Lung (tissue), 12 donors: ENCODE data around the gene THEM4. TPM values are rescaled to one million over a fixed set of nuclear protein-coding genes. Genes with fewer than 3 reads are reported as not detected.
A peak's percentile ranks its signal among the peaks of the same experiment; 100 is the strongest.
"Not testable (repeated sequence)": the region's sequence is repeated elsewhere in the genome, so short reads cannot be mapped to it uniquely, and the experiment has no call there.

Source experiments
- ATAC-seq: fragments of 200-7000 bp; cut with Tn5 transposase; one replicate; pipeline ENCODE4 v1.9.1; 2020; ENCODE audit warnings: moderate number of reproducible peaks; ENCODE audit not compliant: insufficient read depth, low FRiP score
- DNase-seq, 3 donors: peaks; one replicate each; pipeline ENCODE4 v3.0.0-alpha.2; 2013 to 2017
- H3K27ac ChIP-seq, 2 donors: one replicate each; pipeline ENCODE4 v1.5.1; 2013; ENCODE audit warnings: mild to moderate bottlenecking in 2 of 2, moderate library complexity in 2 of 2, control low read depth in 1 of 2, inconsistent platforms in 1 of 2, low read depth in 1 of 2, low read length in 1 of 2
- H3K27me3 ChIP-seq, 3 donors: one replicate each; pipeline ENCODE4 v1.5.1; 2013; ENCODE audit warnings: low read length in 2 of 3; ENCODE audit not compliant: control insufficient read depth in 3 of 3, insufficient read depth in 3 of 3
- H3K36me3 ChIP-seq, 4 donors: one replicate each; pipeline ENCODE4 v1.5.1; 2013; ENCODE audit warnings: low read length in 4 of 4, mild to moderate bottlenecking in 1 of 4, moderate library complexity in 1 of 4; ENCODE audit not compliant: control insufficient read depth in 4 of 4, insufficient read depth in 4 of 4
- H3K4me1 ChIP-seq, 5 donors: one replicate each; pipeline ENCODE4 v1.5.1; 2013; ENCODE audit warnings: low read length in 5 of 5, mild to moderate bottlenecking in 2 of 5, moderate library complexity in 1 of 5; ENCODE audit not compliant: control insufficient read depth in 5 of 5, insufficient read depth in 5 of 5
- H3K4me3 ChIP-seq: one replicate; pipeline ENCODE4 v1.5.1; 2013; ENCODE audit warnings: mild to moderate bottlenecking, control low read depth, moderate library complexity
- H3K9ac ChIP-seq, 2 donors: one replicate each; pipeline ENCODE4 v1.5.1; 2013; ENCODE audit warnings: low read length in 2 of 2, control low read depth in 1 of 2; ENCODE audit not compliant: insufficient read depth in 1 of 2
- H3K9me3 ChIP-seq, 4 donors: one replicate each; pipeline ENCODE4 v1.5.1; 2013; ENCODE audit warnings: low read length in 3 of 4, mild to moderate bottlenecking in 1 of 4, moderate library complexity in 1 of 4; ENCODE audit not compliant: control insufficient read depth in 4 of 4, insufficient read depth in 3 of 4
- WGBS, 2 donors: extraction: QIAGEN DNeasy Blood & Tissue Kit; methylation state at CpG; one replicate each; pipeline ENCODE4 v1.1.7; 2013; 5-methylcytosine and 5-hydroxymethylcytosine counted together
- polyA plus RNA-seq, 2 donors: library from polyadenylated mRNA; stranded (reverse); fragments of 200-250 nt; gene quantifications; one replicate each; pipeline ENCODE4 v1.2.1, GENCODE V29; 2013
- total RNA-seq, 2 donors: library from RNA; depleted of rRNA in 1 of 2; stranded (reverse); fragments of >200 nt in 1 of 2; gene quantifications; one replicate each; pipeline ENCODE4 v1.2.1, GENCODE V29; 2014 to 2021
- TF ChIP-seq, protein P1 (sequence below): IDR thresholded peaks from 2 replicates; pipeline ENCODE4 v1.5.1; 2012; ENCODE audit warnings: mild to moderate bottlenecking; ENCODE audit errors: control extremely low read depth, extremely low read depth
- donor health status: control.
- donor health status: control.
- donor health status: Bipolar disorder and iron deficiency.
- donor health status: healthy.
- donor health status: DM: yes; HTN: yes; CAD: no.

The THEM4 gene
- total and polyA plus RNA-seq, 4 donors, result 10.3 to 15.7 (median 13.6) TPM

DNA sequence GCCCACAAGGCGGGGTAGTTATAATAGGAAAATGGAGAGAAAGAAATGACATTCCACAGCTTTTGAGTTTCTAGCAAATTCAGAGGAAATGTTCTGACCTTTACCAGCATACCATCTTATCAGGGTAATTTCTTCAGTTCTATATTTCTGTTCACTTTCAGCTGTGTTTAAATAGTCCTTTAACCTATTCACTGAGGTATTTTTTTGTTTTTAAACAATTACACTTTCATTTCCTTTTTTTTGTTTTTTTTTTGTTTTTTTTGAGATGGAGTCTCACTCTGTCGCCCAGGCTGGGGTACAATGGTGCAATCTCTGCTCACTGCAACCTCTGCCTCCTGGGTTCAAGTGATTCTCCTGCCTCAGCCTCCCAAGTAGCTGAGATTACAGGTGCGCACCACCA, 24.9 kb downstream of the THEM4 start:
- H3K9me3 ChIP-seq, H3K4me1 ChIP-seq, ATAC-seq, H3K27me3 ChIP-seq, H3K36me3 ChIP-seq, H3K9ac ChIP-seq, H3K27ac ChIP-seq, DNase-seq, H3K4me3 ChIP-seq: not testable (repeated sequence)
- 96 to 98% methylated on average over 3 of the region's 3 CpGs for WGBS, 2 donors

DNA sequence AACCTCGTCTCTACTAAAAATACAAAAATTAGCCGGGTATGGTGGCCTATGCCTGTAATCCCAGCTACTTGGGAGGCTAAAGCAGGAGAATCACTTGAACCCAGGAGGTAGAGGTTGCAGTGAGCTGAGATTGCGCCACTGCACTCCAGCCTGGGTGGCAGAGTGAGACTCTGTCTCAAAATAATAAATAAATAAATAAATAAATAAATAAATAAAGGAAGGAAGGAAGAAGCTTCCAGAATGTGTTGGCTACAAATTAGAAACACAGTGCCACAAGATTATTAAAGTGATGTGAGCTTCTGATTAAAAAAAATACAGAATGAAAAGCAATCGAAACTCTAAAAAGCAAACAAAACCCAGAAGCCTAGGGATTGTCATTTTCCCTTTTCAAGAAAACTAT, 25.4 kb downstream of the THEM4 start:
- ATAC-seq, H3K9ac ChIP-seq, DNase-seq, H3K27ac ChIP-seq, H3K4me1 ChIP-seq, H3K27me3 ChIP-seq, H3K36me3 ChIP-seq, H3K4me3 ChIP-seq, H3K9me3 ChIP-seq: not testable (repeated sequence)
- WGBS, 2 donors, result 97 to 98% methylated on average over 4 of the region's 4 CpGs

DNA sequence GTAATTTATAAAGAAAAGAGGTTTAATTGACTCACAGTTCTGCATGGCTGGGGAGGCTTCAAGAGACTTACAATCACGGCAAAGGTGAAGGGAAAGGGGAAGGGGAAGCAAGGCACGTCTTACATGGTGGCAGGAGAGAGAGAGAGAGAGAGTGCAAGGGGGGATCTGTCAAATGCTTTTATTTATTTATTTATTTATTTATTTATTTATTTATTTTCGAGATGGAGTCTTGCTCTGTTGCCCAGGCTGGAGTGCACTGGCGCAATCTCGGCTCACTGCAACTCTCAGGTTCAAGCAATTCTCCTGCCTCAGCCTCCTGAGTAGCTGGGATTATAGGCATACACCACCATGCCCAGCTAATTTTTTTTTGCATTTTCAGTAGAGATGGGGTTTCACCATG, 26.4 kb downstream of the THEM4 start:
- not testable (repeated sequence) for H3K36me3 ChIP-seq, H3K9me3 ChIP-seq, H3K9ac ChIP-seq, ATAC-seq, H3K4me1 ChIP-seq, H3K4me3 ChIP-seq, H3K27ac ChIP-seq, H3K27me3 ChIP-seq, DNase-seq
- 88 to 91% methylated on average over 5 of the region's 5 CpGs for WGBS, 2 donors

DNA sequence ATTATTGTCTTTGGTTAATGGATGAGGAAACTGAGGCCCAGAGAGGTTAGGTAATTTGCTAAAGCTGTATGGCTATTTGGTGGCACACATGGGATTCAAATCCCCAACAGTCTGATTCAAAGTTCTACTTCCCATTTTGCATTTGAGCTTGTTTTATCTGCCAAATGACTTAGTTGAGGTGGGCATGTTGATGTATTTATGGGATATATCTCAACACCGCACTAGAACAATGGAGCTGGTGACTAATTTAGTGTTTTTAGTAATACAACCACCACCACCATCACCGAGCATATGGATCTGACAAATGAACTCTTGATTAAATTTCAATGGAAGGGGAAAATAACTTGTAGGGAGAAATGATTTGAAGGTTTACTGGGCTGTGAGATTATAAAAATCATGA, 26.8 kb downstream of the THEM4 start:
- no peak overlapping the region for H3K9ac ChIP-seq
- 94% methylated on average over 2 of the region's 2 CpGs for WGBS, 2 donors
- H3K27me3 ChIP-seq, result no peaks in the 10 kb centered on the region
- H3K36me3 ChIP-seq, result peaks cover 1 to 5% (median 3%) of the 10 kb centered on the region in 4 donors
- no peaks in the 10 kb centered on the region for H3K4me1 ChIP-seq
- DNase-seq (no peak), ATAC-seq (no peak)
- H3K27ac ChIP-seq, result no peak overlapping the region
- no peaks in the 10 kb centered on the region for H3K9me3 ChIP-seq
- no peak overlapping the region for H3K4me3 ChIP-seq
- TF ChIP-seq, protein P1, sequence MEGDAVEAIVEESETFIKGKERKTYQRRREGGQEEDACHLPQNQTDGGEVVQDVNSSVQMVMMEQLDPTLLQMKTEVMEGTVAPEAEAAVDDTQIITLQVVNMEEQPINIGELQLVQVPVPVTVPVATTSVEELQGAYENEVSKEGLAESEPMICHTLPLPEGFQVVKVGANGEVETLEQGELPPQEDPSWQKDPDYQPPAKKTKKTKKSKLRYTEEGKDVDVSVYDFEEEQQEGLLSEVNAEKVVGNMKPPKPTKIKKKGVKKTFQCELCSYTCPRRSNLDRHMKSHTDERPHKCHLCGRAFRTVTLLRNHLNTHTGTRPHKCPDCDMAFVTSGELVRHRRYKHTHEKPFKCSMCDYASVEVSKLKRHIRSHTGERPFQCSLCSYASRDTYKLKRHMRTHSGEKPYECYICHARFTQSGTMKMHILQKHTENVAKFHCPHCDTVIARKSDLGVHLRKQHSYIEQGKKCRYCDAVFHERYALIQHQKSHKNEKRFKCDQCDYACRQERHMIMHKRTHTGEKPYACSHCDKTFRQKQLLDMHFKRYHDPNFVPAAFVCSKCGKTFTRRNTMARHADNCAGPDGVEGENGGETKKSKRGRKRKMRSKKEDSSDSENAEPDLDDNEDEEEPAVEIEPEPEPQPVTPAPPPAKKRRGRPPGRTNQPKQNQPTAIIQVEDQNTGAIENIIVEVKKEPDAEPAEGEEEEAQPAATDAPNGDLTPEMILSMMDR, result no peak

DNA sequence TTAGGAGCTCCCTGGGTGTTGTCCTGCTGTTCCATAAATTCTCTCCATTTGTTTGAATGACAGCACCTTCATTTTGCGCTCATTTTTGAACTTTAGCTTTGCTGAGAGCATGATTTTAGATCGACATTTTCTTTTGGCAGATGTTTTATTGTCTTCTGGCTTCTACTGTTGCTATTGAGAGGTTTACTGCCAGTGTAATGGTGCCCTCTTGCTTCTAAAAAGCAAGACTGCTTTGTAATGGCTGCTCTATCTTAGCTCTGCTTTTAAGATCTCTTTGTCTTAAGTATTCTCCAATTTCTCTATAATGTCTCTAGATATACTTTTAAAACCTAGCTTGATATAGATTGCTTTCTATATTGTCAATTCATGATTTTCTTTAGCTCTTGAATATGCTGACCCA, 27.8 kb downstream of the THEM4 start:
- WGBS, 2 donors, result 48% methylated on average over 2 of the region's 2 CpGs
- no peak for ATAC-seq

More for the DNA sequence above, 27.8 kb downstream of the THEM4 start:
- Histone ChIP-seq H3K9me3 (no peaks in the 10 kb centered on the region), H3K27ac (no peak overlapping the region), H3K27me3 (no peaks in the 10 kb centered on the region), H3K4me1 (no peaks in the 10 kb centered on the region), H3K9ac (no peak overlapping the region), H3K36me3 (peaks cover 0 to 6% (median 2%) of the 10 kb centered on the region in 4 donors), H3K4me3 (no peak overlapping the region)
- TF ChIP-seq, protein P1, result no peak
- peak in 2 of 3 donors; percentile 50 to 63 for DNase-seq
